HepG2 (cell line): Measurements from ENCODE around the gene DGCR2. TPM values are rescaled to one million over a fixed set of nuclear protein-coding genes. Genes with fewer than 3 reads are reported as not detected.

Source experiments
- polyA plus RNA-seq, 8 experiments: library from polyadenylated mRNA; depleted of rRNA in 3 of 8; stranded (reverse) in 7 of 8; unstranded in 1 of 8; fragments of >200 nt; fragmentation: Illumina TruSeq in 4 of 8; extraction: Trizol in 4 of 8; gene quantifications; 2 replicates each; pipeline versions ENCODE4 v1.2.1 to v1.2.3, GENCODE V29; 2011 to 2016; ENCODE audit warnings: low read depth in 4 of 8, missing spikeins in 1 of 8, mixed read lengths in 1 of 8; ENCODE audit not compliant: insufficient read depth in 1 of 8
- small RNA-seq, 3 experiments: library from RNA; depleted of rRNA; stranded (forward); fragments of <200 nt; gene quantifications; one replicate each; pipeline ENCODE3, GENCODE V24; 2012; ENCODE audit warnings: low read depth in 2 of 3, low replicate concordance in 1 of 3; ENCODE audit not compliant: insufficient read length in 3 of 3, insufficient read depth in 2 of 3
- total RNA-seq, 5 experiments: library from RNA; depleted of rRNA; stranded (reverse); fragments of >200 nt; fragmentation: Illumina TruSeq; extraction: Trizol; gene quantifications; 2 replicates each; pipeline ENCODE4 v1.2.3, GENCODE V29; 2016; ENCODE audit warnings: low read depth in 1 of 5

The DGCR2 gene
- total and polyA plus RNA-seq, 2 of the 13 experiments (the other 11 are each of a cell fraction or from before 2014, with no cell fraction given) = 23.1 to 35.3 TPM

Small RNA genes lying within 50 kb of the gene (small RNA-seq; reads per million reads assigned to genes)
- gene RF00019 = 0 reads per million in 3 experiments

Other genes with a start within 250 kb of the DGCR2 start
- gene DGCR6, start 216.1 kb downstream of the DGCR2 start, total RNA-seq (2016; rRNA removed; fragmentation: Illumina TruSeq; extraction: Trizol) = 0.07 TPM in 1 of 2 replicates, not detected in the other
- 0.13 TPM in 1 of 2 replicates, not detected in the other for gene DGCR6, start 216.1 kb downstream of the DGCR2 start, polyA plus RNA-seq (2011; rRNA removed)
- gene PRODH, start 186.1 kb downstream of the DGCR2 start, total RNA-seq (2016; rRNA removed; fragmentation: Illumina TruSeq; extraction: Trizol) = 0.29 TPM in 1 of 2 replicates, not detected in the other
- 0.30 and 0.76 TPM in 2 replicates for gene PRODH, start 186.1 kb downstream of the DGCR2 start, polyA plus RNA-seq (2011; rRNA removed)
- gene TSSK2, start 8.9 kb upstream of the DGCR2 start, total RNA-seq (2016; rRNA removed; fragmentation: Illumina TruSeq; extraction: Trizol) = not detected in 2 replicates
- not detected in 2 replicates for gene TSSK2, start 8.9 kb upstream of the DGCR2 start, polyA plus RNA-seq (2011; rRNA removed)
- 7.6 and 8.9 TPM in 2 replicates for gene ESS2, start 22.2 kb upstream of the DGCR2 start, total RNA-seq (2016; rRNA removed; fragmentation: Illumina TruSeq; extraction: Trizol)
- 7.7 and 9.4 TPM in 2 replicates for gene ESS2, start 22.2 kb upstream of the DGCR2 start, polyA plus RNA-seq (2011; rRNA removed)
- gene GSC2, start 27.9 kb upstream of the DGCR2 start, total RNA-seq (2016; rRNA removed; fragmentation: Illumina TruSeq; extraction: Trizol) = not detected in 2 replicates
- gene GSC2, start 27.9 kb upstream of the DGCR2 start, polyA plus RNA-seq (2011; rRNA removed) = not detected in 2 replicates
- gene SLC25A1, start 56.3 kb upstream of the DGCR2 start, total RNA-seq (2016; rRNA removed; fragmentation: Illumina TruSeq; extraction: Trizol) = 118 and 161 TPM in 2 replicates
- 49.4 and 57.3 TPM in 2 replicates for gene SLC25A1, start 56.3 kb upstream of the DGCR2 start, polyA plus RNA-seq (2011; rRNA removed)
- gene CLTCL1, start 169.3 kb upstream of the DGCR2 start, total RNA-seq (2016; rRNA removed; fragmentation: Illumina TruSeq; extraction: Trizol) = 7.1 and 8.1 TPM in 2 replicates
- gene CLTCL1, start 169.3 kb upstream of the DGCR2 start, polyA plus RNA-seq (2011; rRNA removed) = 10.9 and 13.5 TPM in 2 replicates